ENCODE measurements around the gene LTBP2.

DNA sequence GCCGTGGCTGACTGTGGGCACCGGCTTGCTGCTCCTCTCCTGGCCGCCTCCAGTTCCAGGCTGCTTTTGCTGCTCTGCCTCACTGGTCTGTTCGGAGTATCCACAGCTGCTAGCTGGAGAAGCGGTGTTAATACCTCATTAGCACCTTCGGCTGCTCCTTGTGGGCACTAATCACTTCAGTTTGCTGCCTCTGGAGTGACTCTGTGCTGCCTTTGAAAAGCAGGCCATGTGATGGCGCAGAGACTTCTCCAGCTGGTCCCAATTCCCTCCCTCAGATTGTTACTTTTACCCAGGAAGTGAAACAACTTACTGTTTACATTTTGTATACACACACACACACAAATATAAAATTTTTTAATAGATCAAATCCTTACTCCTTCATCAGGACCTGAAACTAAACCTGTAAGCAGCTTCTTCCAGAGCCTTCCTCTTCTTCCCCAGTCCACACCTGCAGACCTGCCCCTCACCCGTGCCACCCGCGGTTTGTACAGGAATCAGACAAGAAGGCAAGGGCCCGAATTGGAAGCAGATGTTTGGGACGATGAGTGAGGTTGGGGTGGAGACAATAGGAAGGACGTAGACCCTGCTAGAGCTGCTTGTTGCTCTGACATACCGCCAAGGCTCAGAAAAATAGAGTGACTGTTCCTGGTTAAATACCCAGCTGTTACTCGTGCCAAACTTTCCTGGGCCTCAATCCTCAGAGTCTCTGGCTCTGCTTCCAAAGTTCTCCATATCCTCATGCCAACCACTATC, 41.5 kb upstream of the LTBP2 start:
- TF ChIP-seq, protein P1, sequence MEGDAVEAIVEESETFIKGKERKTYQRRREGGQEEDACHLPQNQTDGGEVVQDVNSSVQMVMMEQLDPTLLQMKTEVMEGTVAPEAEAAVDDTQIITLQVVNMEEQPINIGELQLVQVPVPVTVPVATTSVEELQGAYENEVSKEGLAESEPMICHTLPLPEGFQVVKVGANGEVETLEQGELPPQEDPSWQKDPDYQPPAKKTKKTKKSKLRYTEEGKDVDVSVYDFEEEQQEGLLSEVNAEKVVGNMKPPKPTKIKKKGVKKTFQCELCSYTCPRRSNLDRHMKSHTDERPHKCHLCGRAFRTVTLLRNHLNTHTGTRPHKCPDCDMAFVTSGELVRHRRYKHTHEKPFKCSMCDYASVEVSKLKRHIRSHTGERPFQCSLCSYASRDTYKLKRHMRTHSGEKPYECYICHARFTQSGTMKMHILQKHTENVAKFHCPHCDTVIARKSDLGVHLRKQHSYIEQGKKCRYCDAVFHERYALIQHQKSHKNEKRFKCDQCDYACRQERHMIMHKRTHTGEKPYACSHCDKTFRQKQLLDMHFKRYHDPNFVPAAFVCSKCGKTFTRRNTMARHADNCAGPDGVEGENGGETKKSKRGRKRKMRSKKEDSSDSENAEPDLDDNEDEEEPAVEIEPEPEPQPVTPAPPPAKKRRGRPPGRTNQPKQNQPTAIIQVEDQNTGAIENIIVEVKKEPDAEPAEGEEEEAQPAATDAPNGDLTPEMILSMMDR (IDR thresholded peaks at IDR 0.05; ENCODE audit: poor library complexity, severe bottlenecking), result no peak
- TF ChIP-seq, protein P2, sequence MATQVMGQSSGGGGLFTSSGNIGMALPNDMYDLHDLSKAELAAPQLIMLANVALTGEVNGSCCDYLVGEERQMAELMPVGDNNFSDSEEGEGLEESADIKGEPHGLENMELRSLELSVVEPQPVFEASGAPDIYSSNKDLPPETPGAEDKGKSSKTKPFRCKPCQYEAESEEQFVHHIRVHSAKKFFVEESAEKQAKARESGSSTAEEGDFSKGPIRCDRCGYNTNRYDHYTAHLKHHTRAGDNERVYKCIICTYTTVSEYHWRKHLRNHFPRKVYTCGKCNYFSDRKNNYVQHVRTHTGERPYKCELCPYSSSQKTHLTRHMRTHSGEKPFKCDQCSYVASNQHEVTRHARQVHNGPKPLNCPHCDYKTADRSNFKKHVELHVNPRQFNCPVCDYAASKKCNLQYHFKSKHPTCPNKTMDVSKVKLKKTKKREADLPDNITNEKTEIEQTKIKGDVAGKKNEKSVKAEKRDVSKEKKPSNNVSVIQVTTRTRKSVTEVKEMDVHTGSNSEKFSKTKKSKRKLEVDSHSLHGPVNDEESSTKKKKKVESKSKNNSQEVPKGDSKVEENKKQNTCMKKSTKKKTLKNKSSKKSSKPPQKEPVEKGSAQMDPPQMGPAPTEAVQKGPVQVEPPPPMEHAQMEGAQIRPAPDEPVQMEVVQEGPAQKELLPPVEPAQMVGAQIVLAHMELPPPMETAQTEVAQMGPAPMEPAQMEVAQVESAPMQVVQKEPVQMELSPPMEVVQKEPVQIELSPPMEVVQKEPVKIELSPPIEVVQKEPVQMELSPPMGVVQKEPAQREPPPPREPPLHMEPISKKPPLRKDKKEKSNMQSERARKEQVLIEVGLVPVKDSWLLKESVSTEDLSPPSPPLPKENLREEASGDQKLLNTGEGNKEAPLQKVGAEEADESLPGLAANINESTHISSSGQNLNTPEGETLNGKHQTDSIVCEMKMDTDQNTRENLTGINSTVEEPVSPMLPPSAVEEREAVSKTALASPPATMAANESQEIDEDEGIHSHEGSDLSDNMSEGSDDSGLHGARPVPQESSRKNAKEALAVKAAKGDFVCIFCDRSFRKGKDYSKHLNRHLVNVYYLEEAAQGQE (IDR thresholded peaks at IDR 0.05; ENCODE audit: borderline replicate concordance), result no peak
- TF ChIP-seq POLR2AphosphoS5 (IDR thresholded peaks at IDR 0.05), result no peak

Measured in neural cell (in vitro differentiated cells).